Bronchial epithelial cell (primary cell): Measurements from ENCODE around the gene QSOX2. TPM values are rescaled to one million over a fixed set of nuclear protein-coding genes. Genes with fewer than 3 reads are reported as not detected.

ENCODE experiments used
- DNase-seq: peaks from one replicate; pipeline ENCODE4 v3.0.0-alpha.2; 2010; ENCODE audit warnings: low read depth
- FAIRE-seq: peaks from 2 replicates; lab custom pipeline; 2011; peaks lifted over from hg19 to GRCh38; lab: Jason Lieb, UNC
- H3K27me3 ChIP-seq: 2 replicates; pipeline ENCODE4 v1.5.1; 2011; ENCODE audit warnings: low read length; ENCODE audit not compliant: control insufficient read depth, insufficient read depth
- H3K36me3 ChIP-seq: 2 replicates; pipeline ENCODE4 v1.5.1; 2011; ENCODE audit warnings: low read length; ENCODE audit not compliant: control insufficient read depth, insufficient read depth
- H3K4me3 ChIP-seq: 2 replicates; pipeline ENCODE4 v1.5.1; 2011; ENCODE audit warnings: mild to moderate bottlenecking, low read depth, low read length, control low read depth
- CTCF ChIP-seq: IDR thresholded peaks from 2 replicates; pipeline ENCODE4 v1.5.1; 2011; ENCODE audit warnings: mild to moderate bottlenecking, moderate library complexity, low read length, control low read depth, inconsistent platforms; ENCODE audit not compliant: insufficient read depth, severe bottlenecking
- total RNA-seq: library from RNA; depleted of rRNA; stranded (reverse); fragments of >200 nt; gene quantifications from 2 replicates; pipeline ENCODE4 v1.2.1, GENCODE V29; 2014

QSOX2 gene
- total RNA-seq, 1 donor from 2014 or later: 12.1 TPM

DNA sequence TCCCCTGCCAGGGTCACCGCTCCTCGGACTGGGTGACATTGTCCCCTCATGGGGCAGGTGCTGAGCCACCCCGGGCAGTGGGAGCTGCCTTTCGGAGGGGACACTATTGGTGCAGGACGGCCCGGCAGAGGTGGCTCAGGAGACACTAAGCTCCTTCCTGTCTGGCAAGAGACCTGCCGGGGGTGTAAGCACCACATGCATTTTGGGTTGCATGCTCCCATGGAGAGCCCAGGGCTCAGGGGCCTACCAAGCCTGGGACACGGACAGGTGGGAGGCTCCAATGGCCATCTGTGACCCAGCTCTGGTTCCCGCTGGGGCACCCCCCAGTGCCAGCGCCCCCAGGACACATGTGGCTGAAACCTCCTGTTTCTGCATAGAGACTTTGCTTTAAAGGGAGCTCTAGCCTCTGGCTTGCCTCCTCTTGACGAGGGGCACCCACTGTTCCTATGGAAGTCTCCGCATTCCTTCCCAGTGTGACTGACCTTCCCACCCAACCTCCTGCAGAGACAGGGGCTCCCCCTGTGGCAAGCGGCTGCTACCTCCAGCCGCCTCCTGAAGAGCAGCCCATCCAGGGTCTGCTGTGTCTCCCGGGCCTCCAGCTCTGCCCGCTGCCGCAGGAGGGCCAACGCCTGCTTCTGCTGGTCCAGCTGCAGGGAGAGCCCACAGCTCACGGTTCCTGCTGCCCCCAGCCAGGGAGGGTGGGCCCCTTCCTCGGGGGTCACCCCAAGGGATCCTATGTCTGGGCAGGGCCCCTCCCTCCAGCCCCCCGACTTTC is 30.2 kb upstream of the QSOX2 start:
- no peak for DNase-seq
- TF ChIP-seq CTCF: no peak
- Histone ChIP-seq H3K4me3 (no peak overlapping the region), H3K27me3 (peaks cover 8% of the 10 kb centered on the region), H3K36me3 (no peaks in the 10 kb centered on the region)
- no peak for FAIRE-seq

- FAIRE-seq (no peak), DNase-seq (no peak)
- no peak overlapping the region for H3K4me3 ChIP-seq
- no peaks in the 10 kb centered on the region for H3K36me3 ChIP-seq
- TF ChIP-seq CTCF: no peak
- peaks cover 8% of the 10 kb centered on the region for H3K27me3 ChIP-seq
Measured at GRCh38 chr9:136274786-136275654, 29.4 kb upstream of the QSOX2 start.

- no peak overlapping the region for H3K4me3 ChIP-seq
- no peak for TF ChIP-seq CTCF
- H3K27me3 ChIP-seq: peaks cover 5% of the 10 kb centered on the region
- no peaks in the 10 kb centered on the region for H3K36me3 ChIP-seq
- DNase-seq (no peak), FAIRE-seq (no peak)
Measured at GRCh38 chr9:136273921-136274785, 28.5 kb upstream of the QSOX2 start.

GRCh38 chr9:136273244-136273865 is 27.7 kb upstream of the QSOX2 start:
- Histone ChIP-seq H3K36me3 (no peaks in the 10 kb centered on the region), H3K27me3 (peaks cover 5% of the 10 kb centered on the region), H3K4me3 (no peak overlapping the region)
- DNase-seq (no peak), FAIRE-seq (no peak)
- TF ChIP-seq CTCF: no peak

GRCh38 chr9:136270173-136270705 is 24.6 kb upstream of the QSOX2 start:
- H3K27me3 ChIP-seq: peaks cover 4% of the 10 kb centered on the region
- no peak overlapping the region for H3K4me3 ChIP-seq
- FAIRE-seq: no peak
- TF ChIP-seq CTCF: no peak
- DNase-seq: no peak
- H3K36me3 ChIP-seq: no peaks in the 10 kb centered on the region
